SU-DHL-6 (cell line): Measurements from ENCODE around the gene SURF6.

ENCODE experiments used
- H2AFZ ChIP-seq: fragments of 200-600 bp; sonication (generic); 2 replicates; pipeline ENCODE4 v1.6.1; 2014; ENCODE audit warnings: low read depth, mild to moderate bottlenecking, moderate library complexity, mixed read lengths, antibody characterized with exemption, low read length; ENCODE audit not compliant: severe bottlenecking
- H3F3A ChIP-seq: fragments of 200-600 bp; shearing (Covaris generic); 2 replicates; pipeline ENCODE4 v1.6.0; 2016; ENCODE audit warnings: antibody characterized with exemption, mild to moderate bottlenecking; ENCODE audit not compliant: insufficient read depth
- H3K27ac ChIP-seq: fragments of 200-600 bp; sonication (generic); 2 replicates; pipeline ENCODE4 v1.5.1; 2016; ENCODE audit warnings: low read depth, mild to moderate bottlenecking, low read length, moderate library complexity, mixed read lengths
- H3K27me3 ChIP-seq: fragments of 200-600 bp; sonication (generic), shearing (Covaris generic); 2 replicates; pipeline ENCODE4 v1.6.0; 2014; ENCODE audit warnings: mild to moderate bottlenecking, low read length
- H3K36me3 ChIP-seq: fragments of 200-600 bp; sonication (generic); 2 replicates; pipeline ENCODE4 v1.6.1; 2014; ENCODE audit warnings: mild to moderate bottlenecking, low read length, mixed read lengths
- H3K4me2 ChIP-seq: fragments of 300-600, 200-600 bp; shearing (Covaris generic), sonication (generic); 2 replicates; pipeline ENCODE4 v1.6.0; 2014; ENCODE audit warnings: low read length, low read depth, mild to moderate bottlenecking; ENCODE audit not compliant: poor library complexity, severe bottlenecking
- H3K4me3 ChIP-seq: fragments of 200-600 bp; sonication (generic); 2 replicates; pipeline ENCODE4 v1.5.1; 2014; ENCODE audit warnings: antibody characterized with exemption, low read length, mild to moderate bottlenecking, mixed read lengths; ENCODE audit not compliant: insufficient read depth, poor library complexity, severe bottlenecking
- H3K79me2 ChIP-seq: fragments of 200-600 bp; sonication (generic); 2 replicates; pipeline ENCODE4 v1.6.1; 2014; ENCODE audit warnings: mild to moderate bottlenecking, low read length, moderate library complexity; ENCODE audit not compliant: insufficient read depth
- H3K9ac ChIP-seq: fragments of 200-600 bp; sonication (generic); 2 replicates; pipeline ENCODE4 v1.7.0; 2014; ENCODE audit warnings: mild to moderate bottlenecking, low read length
- H3K9me2 ChIP-seq: fragments of 200-600 bp; sonication (generic); replicated peaks from 2 replicates; pipeline ENCODE4 v1.6.1; 2014; ENCODE audit warnings: low read length; ENCODE audit not compliant: insufficient read depth
- H3K9me3 ChIP-seq: fragments of 200-600 bp; sonication (generic); 2 replicates; pipeline ENCODE4 v1.6.1; 2014; ENCODE audit warnings: low read length, mixed read lengths; ENCODE audit not compliant: insufficient read depth
- H4K20me1 ChIP-seq: fragments of 200-600 bp; sonication (generic); 2 replicates; pipeline ENCODE4 v1.6.1; 2014; ENCODE audit warnings: low read depth, mild to moderate bottlenecking, antibody characterized with exemption, low read length, moderate library complexity, mixed read lengths
- EZH2phosphoT487 ChIP-seq: fragments of 200-600 bp; sonication (generic), shearing (Covaris generic); conservative IDR thresholded peaks from 2 replicates; pipeline ENCODE4 v1.6.1; 2018; ENCODE audit warnings: mild to moderate bottlenecking, antibody characterized with exemption, low read length, moderate library complexity, mixed read lengths
- TF ChIP-seq, protein P1 (sequence below): fragments of 200-600 bp; sonication (generic); IDR thresholded peaks from one replicate; pipeline ENCODE4 v1.5.1; 2017; ENCODE audit warnings: antibody characterized with exemption, mild to moderate bottlenecking, low read length, moderate library complexity; ENCODE audit not compliant: insufficient read depth, poor library complexity, severe bottlenecking

Gene SURF6

DNA sequence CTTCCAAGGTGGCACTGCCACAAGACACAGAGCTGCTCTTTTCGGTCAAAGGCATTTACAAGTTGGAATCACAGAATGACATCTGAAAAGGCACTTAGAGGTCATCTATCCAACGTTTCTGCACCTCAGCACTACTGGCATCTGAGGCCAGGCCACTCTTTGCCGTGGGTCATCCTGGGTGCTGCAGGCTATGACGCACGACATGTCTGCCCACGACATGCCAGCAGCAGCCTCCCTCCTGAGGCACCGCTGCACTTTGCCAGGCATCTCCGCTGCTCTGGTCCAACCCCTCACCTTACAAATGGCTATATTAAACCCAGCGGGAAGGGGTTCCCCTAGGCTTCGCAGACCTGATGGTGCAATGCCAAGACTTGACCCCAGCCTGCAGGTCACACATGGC, 31.8 kb upstream of the SURF6 start:
- Histone ChIP-seq H3K27me3 (no peaks in the 10 kb centered on the region), H3K4me3 (no peak overlapping the region), H3K27ac (no peak overlapping the region), H3F3A (no peaks in the 10 kb centered on the region), H4K20me1 (no peaks in the 10 kb centered on the region; the same call in 1 of the 2 replicates), H3K9ac (no peak overlapping the region), H3K36me3 (peaks cover 6% of the 10 kb centered on the region), H3K9me3 (no peaks in the 10 kb centered on the region), H3K79me2 (peaks cover 59% of the 10 kb centered on the region), H2AFZ (no peak overlapping the region), H3K4me2 (no peak overlapping the region), H3K9me2 (no peaks in the 10 kb centered on the region)
- TF ChIP-seq, protein P1, sequence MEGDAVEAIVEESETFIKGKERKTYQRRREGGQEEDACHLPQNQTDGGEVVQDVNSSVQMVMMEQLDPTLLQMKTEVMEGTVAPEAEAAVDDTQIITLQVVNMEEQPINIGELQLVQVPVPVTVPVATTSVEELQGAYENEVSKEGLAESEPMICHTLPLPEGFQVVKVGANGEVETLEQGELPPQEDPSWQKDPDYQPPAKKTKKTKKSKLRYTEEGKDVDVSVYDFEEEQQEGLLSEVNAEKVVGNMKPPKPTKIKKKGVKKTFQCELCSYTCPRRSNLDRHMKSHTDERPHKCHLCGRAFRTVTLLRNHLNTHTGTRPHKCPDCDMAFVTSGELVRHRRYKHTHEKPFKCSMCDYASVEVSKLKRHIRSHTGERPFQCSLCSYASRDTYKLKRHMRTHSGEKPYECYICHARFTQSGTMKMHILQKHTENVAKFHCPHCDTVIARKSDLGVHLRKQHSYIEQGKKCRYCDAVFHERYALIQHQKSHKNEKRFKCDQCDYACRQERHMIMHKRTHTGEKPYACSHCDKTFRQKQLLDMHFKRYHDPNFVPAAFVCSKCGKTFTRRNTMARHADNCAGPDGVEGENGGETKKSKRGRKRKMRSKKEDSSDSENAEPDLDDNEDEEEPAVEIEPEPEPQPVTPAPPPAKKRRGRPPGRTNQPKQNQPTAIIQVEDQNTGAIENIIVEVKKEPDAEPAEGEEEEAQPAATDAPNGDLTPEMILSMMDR, result no peak
- no peak for TF ChIP-seq EZH2phosphoT487

DNA sequence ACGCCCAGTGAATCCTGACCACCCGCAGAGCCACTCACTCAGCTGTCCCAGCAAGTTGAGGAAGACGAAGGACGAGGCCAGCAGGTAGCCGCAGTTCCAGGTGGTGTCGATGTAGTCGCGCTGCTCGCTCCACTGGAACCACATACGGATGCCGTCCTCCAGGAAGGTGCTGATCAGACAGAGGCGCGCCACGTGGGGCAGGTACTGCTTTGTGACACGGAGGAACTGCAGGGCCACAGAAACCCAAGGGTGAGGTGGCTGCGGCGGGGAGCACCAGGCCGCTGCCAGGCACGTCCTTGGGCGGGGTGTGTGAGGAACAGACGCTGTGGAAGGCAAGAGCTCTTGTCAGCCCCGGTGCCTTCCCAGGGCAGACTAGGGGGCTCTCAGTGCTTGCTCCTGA, 31.2 kb upstream of the SURF6 start:
- TF ChIP-seq, protein P1, result no peak
- no peak overlapping the region for H3K4me2 ChIP-seq
- peaks cover 53% of the 10 kb centered on the region for H3K79me2 ChIP-seq
- no peak overlapping the region for H3K9ac ChIP-seq
- no peaks in the 10 kb centered on the region for H3K9me2 ChIP-seq
- no peak overlapping the region for H3K27ac ChIP-seq
- H3K9me3 ChIP-seq, result no peaks in the 10 kb centered on the region
- no peaks in the 10 kb centered on the region; the same call in 1 of the 2 replicates for H4K20me1 ChIP-seq
- H3K36me3 ChIP-seq, result peaks cover 6% of the 10 kb centered on the region
- no peaks in the 10 kb centered on the region for H3K27me3 ChIP-seq
- no peak overlapping the region for H2AFZ ChIP-seq
- H3K4me3 ChIP-seq, result no peak overlapping the region
- no peaks in the 10 kb centered on the region for H3F3A ChIP-seq

DNA sequence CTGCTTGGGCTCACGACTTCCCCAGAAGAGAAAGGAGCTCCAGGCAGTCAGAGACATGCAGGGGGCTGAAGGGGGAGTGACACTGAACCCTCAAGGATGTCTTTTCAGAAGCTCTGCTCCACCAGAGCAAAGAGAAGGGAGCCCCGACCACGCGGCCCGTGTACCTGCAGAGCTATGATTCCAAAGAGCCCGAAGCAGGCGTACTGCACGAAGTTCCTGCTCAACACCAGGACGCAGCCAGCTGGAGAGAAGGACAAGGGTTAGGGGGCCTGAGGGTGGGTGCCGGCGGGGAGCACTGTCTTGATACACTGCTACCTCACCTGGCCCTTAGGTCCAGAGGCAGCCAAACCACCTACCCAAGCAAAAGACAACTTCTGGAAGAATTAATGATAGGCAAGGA, 30.4 kb upstream of the SURF6 start:
- H3K9ac ChIP-seq, result no peak overlapping the region
- H3K27me3 ChIP-seq, result no peaks in the 10 kb centered on the region
- no peaks in the 10 kb centered on the region for H3K9me2 ChIP-seq
- H3K36me3 ChIP-seq, result peaks cover 6% of the 10 kb centered on the region
- no peaks in the 10 kb centered on the region for H3F3A ChIP-seq
- H3K9me3 ChIP-seq, result no peaks in the 10 kb centered on the region
- H3K4me3 ChIP-seq, result no peak overlapping the region
- peaks cover 46% of the 10 kb centered on the region for H3K79me2 ChIP-seq
- TF ChIP-seq, protein P1, result no peak
- TF ChIP-seq EZH2phosphoT487, result no peak
- H3K27ac ChIP-seq, result no peak overlapping the region
- no peak overlapping the region for H3K4me2 ChIP-seq
- no peak overlapping the region for H2AFZ ChIP-seq
- no peaks in the 10 kb centered on the region; the same call in 1 of the 2 replicates for H4K20me1 ChIP-seq
